Stimulated activated CD8-positive, alpha-beta memory T cell treated with anti-CD3 and anti-CD28 coated beads, Interleukin-7, amount 100 ng/mL, for 1 hour (primary cell): Measurements from ENCODE around the gene ZC3H14.
"Not testable (repeated sequence)": the region's sequence is repeated elsewhere in the genome, so short reads cannot be mapped to it uniquely, and the experiment has no call there.

Source experiments
- DNase-seq, 2 donors: peaks; one replicate each; pipeline ENCODE4 v3.0.0-alpha.2; 2020; ENCODE audit warnings: low read depth in 2 of 2

Gene ZC3H14, protein sequence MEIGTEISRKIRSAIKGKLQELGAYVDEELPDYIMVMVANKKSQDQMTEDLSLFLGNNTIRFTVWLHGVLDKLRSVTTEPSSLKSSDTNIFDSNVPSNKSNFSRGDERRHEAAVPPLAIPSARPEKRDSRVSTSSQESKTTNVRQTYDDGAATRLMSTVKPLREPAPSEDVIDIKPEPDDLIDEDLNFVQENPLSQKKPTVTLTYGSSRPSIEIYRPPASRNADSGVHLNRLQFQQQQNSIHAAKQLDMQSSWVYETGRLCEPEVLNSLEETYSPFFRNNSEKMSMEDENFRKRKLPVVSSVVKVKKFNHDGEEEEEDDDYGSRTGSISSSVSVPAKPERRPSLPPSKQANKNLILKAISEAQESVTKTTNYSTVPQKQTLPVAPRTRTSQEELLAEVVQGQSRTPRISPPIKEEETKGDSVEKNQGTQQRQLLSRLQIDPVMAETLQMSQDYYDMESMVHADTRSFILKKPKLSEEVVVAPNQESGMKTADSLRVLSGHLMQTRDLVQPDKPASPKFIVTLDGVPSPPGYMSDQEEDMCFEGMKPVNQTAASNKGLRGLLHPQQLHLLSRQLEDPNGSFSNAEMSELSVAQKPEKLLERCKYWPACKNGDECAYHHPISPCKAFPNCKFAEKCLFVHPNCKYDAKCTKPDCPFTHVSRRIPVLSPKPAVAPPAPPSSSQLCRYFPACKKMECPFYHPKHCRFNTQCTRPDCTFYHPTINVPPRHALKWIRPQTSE

DNA sequence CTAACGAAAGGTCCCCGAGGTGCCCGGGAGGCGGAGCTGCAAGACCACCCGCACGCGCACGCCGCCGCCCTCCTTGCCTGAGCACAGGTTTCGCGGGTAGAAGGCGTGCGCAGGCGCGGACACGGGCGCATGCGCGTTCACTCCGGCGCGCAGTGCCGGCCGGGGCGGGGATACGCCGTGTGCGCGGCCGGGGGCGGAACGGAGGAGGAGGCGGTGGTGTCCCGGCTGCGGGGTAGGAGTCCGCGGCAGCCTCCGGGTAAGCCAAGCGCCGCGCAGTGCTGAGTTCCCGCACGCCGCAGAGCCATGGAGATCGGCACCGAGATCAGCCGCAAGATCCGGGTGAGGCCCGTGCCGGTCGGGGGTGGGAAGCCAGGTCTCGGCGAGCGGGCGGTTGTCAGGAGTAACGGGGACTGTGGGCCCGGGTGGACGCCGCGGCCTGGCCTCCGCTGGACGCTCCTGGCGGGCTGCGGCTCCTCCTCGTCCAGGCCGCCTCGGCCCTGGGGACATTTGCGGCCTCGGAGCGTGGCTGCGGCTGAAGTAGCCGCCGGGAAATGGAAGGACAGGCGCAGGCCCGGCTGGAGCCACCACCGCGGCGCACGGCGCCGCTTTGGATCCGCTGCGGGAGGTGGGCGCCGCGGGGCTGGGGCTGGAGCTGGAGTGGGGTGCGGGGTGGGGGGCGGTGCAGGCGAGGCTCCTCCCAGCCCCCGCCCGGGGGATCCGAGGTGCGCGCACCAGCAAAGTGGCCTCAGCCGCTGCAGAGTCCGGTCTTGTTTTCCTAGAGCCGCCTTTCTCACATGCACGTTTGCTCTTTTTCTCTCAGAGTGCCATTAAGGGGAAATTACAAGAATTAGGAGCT lies at the start of gene ZC3H14:
Gene ZC3H14 (plus strand): TSS at position 207 of the 856 bp plus-strand sequence. CDS start 97 bp downstream, at position 304.
- DNase-seq: peak; percentile 73 to 74

DNA sequence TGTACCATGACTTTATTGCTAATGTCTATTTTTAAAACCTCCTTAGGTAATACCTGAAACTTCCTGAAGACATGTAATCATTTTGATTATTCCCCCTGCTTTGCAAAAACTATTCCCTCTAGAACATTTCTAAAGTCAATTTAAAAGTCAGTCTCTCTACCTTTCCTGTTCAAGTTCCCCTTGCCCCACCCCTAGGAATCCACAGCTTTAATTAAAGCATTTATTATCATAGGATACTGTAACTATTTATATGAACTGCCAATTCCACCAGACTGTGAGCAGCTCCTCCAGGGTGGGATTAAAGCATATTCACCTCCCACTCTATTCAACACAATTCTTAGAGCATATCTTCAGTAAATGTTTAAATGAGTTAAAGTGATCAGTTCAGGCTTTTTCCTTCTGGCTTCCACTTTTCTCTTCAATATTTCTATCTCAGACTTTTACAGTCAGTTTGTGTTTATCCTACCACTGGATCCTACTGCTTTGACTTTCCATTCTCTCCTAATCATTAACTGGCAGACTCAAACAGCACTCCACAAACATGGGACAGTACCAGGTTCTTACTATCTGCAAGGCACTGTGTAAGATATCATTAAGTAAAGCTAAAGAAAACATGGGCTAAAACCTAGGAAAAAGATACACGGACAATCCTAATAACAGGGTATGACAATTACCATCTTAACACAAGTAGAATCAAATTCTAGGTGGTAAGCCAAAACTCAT lies 47.2 kb upstream of the ZC3H14 start:
- DNase-seq: no peak

DNA sequence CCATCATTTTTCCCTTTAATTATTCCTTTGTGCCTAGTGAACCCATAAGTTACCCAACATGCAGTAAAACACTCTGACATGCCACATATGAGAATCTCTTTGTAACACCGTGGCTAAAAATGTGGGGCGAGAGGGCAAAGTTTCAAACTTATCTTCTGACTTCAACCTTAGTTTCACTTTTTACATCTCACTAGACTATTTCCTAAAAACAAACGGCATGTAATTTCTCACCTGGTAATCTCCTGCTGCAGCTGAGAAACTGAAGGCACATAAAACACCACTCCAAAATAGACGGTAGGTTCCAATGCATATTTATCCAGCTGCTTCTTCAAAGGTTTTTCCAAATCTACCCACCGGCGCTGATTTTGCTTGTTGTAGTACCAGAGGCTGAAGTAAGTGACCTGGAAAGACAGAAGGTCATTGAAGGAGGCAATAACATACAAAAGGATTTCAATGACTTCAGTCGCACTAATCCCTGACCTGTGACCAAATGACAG lies 45.9 kb upstream of the ZC3H14 start:
- no peak for DNase-seq

DNA sequence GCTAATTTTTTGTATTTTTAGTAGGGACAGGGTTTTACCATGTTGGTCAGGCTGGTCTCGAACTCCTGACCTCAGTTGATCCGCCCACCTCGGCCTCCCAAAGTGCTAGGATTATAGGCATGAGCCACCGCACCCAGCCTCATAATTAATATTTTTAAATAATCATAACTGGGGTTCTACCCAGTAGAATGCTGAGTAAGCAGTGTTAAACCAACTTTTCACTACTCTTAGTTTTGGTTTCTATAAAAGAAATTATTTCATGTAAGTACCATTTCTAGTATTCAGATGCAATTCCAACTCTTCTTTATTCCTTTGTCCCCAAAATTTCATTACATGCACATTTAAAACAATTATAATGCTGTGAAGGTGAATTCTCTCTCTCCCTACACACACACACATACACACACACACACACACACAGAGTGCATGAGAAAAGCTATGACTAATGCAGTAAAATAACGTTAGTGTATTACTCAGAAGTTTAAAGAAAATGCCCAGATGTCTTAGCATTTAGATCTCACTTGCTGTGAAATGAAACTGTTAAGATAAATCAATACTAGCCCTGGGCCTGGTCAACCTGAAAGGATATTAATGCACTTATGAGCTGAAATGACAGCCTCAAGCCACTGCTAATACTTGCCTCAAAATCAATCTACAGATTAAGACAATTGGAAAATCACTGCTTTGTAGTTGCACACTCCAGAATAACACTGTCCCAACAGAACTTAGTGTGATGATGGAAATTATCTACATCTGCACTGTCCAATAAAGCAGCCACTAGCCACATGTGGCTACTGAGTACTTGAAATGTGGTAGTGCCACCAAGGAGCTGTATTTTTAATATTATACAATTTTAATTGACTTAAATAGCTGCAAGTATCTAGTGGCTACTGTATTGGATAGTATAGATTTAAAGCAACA lies 44.0 kb upstream of the ZC3H14 start:
- DNase-seq: no peak

DNA sequence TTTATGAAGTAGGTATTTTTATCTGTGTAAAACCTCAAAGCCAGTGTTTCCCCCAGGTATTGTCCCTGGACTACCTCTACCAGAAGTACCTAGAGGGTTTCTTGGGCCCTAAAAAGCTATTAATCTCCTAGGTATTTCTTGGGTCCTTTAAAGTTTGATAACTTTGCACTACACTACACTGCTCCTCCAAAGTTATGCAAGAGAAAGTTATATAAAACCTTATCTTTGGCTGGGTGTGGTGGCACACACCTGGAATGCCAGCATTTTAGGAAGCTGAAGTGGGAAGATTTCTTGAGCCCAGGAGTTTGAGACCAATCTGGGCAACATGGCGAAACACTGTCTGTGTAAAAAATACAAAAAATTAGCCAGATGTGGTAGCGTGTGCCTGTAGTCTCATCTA lies 42.9 kb upstream of the ZC3H14 start:
- DNase-seq: no peak

DNA sequence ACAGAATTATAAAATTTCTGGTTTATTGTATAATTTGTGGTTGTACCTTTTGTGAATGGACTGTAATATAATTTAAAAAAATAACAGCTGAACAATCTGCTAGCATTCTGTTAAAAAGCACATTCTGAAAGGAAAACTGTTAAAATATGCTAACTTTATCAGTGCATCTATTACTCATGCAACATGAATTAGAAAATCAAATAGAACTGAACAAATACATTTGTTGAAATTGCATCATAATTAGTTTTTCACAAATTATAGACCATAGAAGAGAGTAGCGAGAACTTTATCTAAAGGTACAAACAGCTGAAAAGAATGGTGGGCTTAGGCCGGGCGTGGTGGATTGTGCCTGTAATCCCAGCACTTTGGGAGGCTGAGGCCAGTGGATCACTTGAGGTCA lies 41.0 kb upstream of the ZC3H14 start:
- DNase-seq: no peak

DNA sequence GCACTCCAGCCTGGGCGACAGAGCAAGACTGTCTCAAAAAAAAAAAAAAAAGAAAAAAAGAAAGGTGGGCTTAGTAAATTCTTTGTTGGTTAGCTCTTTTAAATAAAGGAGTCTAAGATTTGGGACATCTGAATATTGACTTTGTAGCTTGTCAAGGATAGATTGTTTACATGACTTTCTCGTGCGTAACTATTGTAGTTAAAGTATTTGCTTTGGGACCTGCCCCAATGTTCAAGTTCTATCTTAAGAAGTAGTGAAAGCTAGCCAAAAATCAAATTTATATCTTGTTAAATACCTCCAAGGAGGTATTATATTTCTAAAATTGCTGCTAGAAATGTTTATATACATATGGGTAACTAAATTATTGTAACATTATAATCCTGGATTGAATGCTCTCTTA lies 40.4 kb upstream of the ZC3H14 start:
- DNase-seq: no peak

DNA sequence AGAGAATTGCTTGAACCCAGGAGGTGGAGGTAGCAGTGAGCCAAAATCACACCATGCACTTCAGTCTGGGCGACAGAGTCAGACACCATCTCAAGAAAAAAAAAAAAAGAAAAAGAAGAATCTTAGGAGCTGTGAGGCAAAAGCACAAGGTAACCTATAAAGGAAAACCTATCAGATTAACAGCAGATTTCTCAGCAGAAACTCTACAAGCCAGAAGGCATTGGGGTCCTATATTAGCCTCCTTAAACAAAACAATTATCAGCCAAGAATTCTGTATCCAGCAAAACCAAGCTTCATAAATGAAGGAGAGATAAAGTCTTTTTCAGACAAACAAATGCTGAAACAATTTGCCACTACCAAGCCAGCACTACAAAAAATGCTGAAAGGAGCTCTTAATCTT lies 32.9 kb upstream of the ZC3H14 start:
- DNase-seq: not testable (repeated sequence)

DNA sequence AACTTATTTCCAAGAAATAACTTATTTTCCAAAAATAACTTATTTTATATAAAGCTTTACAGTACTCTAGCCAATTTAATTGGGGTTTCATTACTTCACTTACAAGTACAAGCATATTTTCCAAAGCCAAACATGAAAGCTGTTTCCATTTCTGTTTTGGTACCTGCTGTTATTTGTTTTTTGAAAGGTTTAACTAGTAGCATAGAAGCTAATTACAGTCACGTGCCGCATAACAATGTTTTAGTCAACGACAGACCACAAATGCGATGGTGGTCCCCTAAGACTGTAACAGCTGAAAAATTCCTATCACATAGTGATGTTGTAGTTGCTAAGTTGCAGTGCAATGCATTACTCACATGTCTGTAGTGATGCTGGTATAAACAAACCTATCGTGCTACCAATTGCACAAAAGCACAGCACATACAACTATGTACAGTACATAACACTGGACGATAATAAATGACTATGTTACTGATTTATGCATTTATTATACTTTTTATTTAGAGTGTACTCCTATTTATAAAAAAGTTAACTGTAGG lies 29.7 kb upstream of the ZC3H14 start:
- DNase-seq: no peak

DNA sequence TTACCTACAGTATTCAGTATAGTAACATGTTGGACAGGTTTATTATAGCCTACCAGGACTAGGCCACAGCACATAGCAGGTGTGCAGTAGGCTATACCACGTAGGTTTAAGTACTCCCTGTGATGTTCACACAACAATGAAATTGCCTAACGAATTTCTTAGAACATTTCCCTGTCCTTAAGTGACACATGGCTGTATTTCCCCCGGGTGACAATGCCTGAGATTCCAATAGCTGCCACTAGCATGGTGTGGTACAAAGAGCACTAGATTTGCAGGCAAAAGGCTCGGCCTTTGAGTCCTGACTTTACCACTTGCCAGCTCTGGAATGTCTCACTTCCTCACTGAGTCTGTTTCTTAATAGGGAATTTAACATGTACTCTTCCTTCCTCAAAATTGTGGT lies 27.7 kb upstream of the ZC3H14 start:
- DNase-seq: no peak

DNA sequence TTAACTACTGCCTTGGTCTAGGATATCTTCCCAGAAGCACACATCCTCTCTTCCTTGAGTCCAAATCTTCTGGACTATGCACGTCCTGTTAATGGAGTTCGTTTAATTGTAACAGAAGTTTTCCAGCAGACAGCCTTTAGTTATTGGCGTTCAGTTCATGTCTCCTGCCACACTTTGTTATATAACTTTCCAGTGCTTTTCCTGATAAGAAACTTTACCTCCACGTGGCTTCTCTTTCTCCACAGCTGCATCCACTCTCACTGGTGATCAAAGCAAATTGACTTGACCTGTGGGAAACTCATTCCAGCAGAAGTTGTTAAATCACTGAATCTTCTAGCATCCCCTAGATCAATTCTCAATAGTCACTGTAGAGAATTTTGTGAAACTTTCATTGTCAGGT lies 27.0 kb upstream of the ZC3H14 start:
- DNase-seq: no peak

DNA sequence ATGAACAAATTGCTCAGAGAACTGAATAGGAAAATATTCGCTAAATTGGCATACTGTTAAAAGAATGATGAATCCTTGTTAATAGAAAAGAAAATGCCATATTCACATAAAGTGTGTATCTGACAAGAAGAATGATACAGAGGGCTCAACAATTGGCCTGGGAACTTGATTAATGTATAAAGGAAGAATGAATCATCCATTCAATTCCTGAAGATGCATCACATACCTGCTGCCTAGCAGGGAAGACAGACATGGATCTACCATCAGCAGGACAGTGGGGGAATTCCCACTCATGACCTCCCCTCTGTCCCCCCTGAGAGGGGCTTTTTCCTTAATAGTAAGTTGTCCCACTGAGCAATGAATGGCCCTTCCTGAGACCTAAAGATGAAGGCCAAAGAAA lies 21.5 kb upstream of the ZC3H14 start:
- DNase-seq: no peak

DNA sequence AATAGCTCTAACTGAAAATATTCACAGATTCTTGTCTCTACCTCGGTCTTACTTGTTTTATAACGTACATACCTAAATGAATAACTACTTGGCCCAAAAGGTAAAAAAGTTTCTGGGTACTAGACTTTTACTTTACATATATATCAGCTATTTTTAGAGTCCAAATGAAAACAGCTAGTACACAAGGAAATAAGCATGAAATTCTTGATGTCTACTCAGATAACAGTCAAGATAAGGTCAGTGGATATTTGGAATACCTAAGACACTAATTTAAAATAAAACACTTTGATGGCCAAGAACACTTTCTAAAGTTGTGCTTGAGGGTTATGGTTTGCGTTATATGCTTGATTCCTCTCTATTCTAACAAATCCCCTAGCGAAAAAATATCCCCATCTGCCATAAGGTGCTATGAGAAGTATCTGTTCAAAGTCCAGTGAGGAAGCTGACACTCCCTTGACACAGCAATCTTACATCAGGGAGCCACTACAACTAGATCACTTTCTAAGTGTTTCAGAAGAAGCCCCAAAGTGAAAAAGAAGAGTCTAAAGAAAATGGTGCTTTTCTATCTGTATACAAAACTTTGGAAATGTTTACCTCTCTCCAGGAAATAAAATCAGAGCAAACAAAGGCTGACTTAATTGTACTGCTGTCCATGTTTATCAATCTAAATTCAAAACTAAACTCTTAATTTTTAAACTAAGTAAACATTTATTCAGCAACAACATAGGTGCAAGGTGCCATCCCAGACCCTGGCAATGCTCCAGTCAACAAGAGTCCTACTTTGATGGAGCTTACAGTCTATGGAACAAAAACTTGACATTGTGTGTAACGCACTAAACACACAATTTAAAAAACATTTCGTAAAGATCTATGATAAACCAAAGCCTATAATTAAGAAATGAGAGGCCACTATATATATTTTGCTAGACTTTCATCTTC lies 19.7 kb upstream of the ZC3H14 start:
- DNase-seq: no peak

DNA sequence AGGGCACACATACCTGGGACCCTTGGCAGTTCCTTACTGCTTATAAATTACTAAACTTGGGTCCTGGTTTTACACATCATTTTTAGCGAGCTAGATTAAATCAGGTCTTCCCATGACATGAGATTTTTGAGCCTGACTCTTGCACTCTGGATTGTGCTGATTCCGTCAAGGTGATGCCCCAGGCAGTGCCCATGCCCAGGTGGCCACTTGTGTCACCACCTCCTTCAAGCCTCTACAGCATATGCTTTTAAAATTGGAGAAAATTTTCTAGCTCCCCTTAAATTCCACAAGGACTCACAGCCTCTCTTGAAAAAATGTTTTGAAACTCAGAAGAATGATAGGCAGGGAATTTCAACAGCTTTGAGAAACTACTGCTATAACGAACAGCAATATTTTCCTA lies 17.6 kb upstream of the ZC3H14 start:
- DNase-seq: no peak

DNA sequence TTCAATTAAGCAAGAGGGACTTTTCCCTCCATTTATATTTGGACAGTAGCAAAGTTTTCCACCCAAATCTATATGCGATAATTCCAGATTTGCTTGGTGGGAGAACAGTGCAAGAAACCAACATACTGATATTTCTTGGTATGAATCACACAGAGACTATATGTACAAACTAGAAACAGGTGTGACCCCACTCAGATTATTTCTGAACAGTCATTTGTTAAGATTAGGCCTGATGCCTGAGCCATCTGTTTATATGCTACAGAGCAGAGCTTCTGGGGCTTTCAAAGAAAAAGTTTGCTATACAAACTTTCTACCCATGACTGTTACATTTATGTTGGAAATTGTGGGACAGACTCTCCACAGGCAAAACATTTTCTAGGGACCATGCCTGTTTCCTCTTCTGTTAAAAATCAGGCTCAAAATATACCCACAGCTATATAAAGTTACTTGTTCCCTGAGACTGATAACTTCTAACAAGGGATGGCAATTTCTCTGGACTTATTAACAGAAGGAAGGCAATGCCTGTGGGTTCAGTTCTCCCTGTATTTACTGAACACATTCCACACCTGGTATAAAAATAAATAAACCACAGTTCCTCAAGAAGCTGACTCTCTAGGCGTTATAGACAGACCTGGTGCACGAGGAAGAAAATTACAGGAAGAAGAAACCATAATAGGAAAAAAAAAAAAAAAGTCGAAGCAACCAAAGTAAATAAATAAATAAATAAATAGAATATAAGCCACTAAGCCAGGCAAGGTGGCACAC lies 16.0 kb upstream of the ZC3H14 start:
- no peak for DNase-seq

DNA sequence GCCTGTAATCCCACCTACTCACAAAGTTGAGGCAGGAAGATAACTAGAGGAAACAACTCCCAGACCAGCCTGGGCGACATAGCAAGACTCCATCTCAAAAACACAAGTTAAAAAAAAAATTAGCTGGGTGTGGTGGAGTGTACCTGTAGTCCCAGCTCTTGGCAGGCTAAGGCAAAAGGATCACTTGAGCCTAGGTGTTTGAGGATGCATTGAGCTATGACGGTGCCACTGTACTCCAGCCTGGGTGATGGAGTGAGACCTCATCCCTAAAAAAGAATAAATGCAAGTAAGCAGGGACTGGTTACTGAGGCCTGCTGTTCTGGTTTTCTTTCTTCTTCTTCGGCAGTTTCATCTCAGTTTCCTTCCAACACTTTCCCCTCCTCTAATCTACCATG lies 15.5 kb upstream of the ZC3H14 start:
- no peak for DNase-seq

DNA sequence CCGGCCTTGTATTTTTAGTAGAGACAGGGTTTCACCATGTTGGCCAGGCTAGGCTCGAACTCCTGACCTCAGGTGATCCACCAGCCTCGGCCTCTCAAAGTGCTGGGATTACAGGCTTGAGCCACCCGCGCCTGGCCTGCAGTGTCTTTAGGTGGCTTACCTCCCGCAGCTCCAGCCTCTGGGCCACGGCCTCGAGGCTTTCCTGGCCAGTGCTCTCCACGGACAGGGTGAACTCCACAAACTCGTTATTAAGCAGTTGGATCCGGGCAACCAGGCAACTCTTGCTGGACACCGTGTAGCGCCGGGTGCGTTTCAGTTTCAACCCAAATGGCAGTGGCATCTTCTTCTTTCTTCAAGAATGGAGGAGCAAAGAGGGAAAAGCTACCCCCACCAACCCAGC lies 12.8 kb upstream of the ZC3H14 start:
- DNase-seq: no peak
